Activated T-helper 1 cell treated with Interleukin-2 at 50 U/mL for 16 hours (primary cell): ENCODE results near the gene C10orf90.

Source experiments
- DNase-seq: peaks from one replicate; pipeline ENCODE4 v3.0.0-alpha.2; 2020; ENCODE audit warnings: low read depth

C10orf90 gene

DNA sequence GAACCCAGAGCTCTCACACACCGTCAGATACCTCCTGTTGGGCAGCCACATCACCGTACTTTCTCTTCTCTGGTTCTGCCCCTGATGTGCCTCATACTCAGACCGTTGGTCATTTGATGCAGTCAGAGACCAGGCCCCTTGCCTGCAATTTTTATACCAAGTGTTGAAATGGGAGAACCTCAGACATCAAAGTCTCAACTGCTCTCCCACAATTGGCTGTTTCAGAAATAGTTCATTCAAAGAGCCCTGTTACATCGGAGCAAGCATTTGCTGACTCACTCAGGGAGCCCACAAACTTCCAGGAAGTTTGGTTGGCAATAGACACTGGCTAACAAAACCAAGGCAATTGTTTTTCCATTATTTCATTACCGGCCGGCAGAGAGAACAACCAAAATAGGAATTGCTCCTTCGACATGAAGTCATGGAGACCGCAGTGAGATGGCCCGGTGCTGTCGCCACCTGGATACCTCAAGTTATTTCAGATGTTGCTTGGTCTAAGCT, 248.7 kb downstream of the C10orf90 start:
- no peak for DNase-seq

- DNase-seq: no peak
These were observed 249.8 kb downstream of the C10orf90 start for GRCh38 chr10:126420567-126421300.

DNA sequence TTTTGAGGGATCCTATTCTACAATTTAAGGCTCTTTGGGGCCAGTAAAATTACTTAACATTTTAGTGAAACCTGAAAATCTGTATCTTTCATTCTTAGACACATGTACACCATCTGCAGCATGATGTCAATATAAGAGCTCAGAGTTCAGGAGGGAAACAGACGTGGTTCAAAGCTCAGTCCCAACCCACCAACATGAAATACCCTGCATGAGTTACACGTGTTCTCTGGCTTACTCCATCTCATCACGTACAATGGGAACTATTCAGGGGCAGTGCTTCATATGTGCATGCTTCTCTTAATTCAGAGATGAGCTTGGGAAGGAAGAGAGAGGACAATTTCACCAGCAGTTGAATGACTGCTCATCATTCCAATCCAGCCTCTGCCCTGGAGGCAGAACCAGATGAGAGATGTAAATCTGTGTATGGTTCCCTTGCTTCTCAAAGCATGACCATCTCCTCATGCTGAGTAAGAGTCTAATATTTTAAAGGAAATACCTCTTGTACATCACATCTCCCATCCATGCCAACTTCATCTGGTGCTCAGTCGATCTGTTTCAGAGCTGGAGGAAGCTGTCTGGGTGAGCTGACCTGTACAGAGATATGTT, 253.2 kb downstream of the C10orf90 start:
- DNase-seq: no peak

DNA sequence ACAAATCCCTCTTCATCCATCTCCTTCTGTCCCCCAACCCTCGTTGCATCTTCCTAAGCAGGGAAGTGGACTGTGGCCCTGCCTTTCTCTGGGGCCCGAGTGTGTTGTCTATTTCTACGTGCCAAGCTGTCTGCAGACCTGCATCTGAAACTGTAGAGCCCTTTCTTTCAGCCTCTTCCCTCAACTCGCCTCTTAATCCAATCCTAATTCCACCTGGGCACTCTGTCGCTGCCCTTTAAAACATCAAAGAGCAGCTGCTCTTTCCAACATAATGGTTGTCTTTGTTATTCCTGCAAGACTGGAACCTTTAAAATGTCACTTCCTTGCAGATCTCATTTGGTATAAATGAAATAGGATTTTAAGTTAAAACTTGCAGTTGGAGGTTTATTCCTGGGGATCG, 260.7 kb downstream of the C10orf90 start:
- no peak for DNase-seq

GRCh38 chr10:126408953-126409641, 261.4 kb downstream of the C10orf90 start:
- DNase-seq: no peak

DNA sequence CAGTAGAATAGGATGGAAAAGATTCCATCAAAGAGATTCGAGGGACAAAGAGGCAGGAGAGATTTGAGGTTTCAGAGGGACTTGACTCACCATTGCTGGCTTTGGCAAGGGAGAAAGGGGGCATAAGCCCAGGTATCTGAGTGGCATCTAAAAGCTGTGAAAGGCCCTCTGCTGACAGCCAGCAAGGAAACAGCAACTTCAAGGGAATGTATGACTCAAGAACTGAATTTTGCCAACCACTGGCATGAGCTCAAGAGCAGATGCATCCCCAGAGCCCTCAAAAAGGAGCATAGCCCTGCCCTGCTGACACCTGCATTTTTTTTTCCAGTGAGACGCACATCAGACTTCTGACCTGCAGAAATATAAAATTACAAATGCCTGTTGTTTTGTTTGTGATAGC, 262.7 kb downstream of the C10orf90 start:
- DNase-seq: no peak

DNA sequence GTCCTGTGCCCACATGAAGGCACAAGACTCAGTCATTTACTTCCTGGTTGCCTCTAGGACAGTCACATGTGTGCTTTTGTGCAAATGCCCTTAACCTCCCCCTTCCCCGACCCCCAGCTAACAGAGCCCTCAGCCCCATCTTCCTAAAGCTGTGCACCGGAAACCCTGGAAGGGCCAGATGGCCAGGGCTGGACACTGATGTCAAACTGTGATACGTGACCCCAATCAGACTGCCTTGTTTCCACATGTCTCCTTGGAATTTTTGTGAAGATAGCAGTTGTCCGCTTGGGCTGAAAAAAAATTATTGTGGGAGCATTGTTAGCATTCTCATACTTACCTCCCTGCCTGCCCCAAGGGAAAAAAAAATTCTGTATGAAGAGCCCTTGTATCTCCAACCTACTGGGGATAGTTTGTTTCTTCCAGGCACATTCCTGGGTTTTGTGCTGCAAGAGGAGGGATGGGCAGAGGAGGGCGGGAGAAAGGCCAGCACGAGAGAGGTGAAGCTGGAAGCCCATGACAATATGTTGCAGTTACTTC, 265.2 kb downstream of the C10orf90 start:
- DNase-seq: no peak

DNA sequence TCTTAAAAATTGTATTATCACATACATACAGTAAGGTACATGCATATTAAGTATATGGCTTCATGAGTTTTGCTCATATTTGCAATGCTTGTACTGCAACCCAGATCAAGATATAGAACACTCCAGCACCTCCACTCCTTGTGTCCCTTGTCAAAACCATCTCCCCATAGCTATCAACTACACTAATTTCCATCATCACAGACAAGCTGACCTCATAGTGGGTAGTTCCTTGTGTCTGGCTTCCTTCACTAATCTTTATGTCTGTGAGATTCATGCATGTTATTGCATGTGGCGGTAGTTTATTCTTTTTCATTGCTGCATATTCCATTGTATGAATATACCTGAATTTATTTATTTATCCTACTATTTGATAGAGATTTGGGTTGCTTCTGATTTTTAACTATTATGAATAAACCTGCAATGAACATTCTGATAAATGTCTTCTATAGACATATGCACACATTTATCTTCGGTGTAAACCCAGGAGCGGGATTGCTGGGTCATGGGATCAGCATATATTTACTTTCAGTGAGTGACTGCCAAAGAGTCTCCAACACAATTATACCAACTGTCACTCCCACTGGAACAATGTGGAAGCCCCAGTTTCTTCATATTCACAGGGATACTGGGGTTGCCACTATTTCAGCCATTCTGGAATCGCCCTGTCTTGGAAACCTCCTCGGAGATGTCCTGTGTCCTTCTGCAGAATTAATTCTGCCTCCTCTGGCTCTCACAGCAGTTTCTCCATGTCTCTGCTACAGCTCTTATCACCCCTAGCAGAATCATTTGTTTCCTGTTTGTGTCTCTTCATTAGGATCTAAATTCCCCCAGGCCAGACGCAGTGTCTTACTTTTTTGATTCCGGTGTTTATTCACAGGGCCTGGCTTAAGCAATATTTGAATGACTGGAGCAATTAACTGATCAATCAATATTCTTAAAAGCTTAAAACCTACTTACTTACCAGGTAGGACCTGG, 267.5 kb downstream of the C10orf90 start:
- no peak for DNase-seq

- no peak for DNase-seq
These were observed 269.9 kb downstream of the C10orf90 start for GRCh38 chr10:126400641-126401040.

GRCh38 chr10:126398924-126399323, 271.6 kb downstream of the C10orf90 start:
- no peak for DNase-seq

DNA sequence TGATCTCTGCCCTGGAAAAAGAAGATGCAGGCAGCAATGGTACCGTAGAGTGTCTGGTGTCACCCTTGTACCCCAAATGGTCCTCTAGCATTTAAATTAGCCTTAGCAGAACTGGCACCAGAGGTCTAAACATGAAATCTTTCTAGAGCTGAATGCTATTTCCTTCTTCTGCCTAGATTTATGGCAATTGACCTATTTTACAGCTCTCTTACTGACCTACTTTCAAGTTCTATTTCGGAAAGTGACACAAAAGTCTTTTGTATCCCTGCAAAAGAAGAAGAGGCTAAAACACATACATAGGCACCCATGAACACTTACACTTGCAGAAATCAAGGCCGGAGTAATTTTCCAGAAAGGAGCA, 272.1 kb downstream of the C10orf90 start:
- DNase-seq: no peak

DNA sequence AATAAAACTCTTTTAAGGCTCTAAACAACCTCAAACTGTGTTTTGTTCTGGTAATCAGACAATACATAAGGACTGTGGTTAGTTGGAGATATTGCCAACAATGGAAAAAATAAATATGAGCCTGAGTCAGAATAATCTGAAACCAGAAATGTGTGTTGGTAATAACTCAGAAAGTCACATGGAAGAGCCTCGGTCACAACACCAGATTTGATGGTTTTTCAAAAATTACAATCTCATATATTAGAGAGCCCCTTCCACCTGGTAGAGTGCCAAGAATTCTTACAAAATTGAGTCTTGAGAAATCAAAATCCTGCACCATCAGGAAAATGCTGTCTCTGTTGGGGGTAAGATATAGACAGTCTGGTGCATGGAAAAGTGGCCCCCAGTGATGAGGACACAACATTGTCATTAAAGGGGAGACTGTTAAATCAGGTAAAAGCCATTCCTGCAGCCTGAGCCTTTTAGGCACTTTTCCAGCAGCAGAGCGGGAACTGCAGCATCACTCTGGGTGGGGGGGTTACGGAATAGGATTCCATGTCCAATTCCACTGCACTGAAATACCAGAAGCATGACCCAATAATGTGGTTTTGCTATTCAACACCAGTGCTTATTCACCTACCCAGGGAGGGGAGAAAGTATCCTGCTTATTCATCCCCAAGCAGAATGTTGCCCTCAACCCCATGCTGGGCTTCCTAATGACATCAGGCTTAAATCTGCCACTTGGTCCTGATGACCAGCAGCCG, 272.7 kb downstream of the C10orf90 start:
- DNase-seq: no peak

GRCh38 chr10:126397156-126397555, 273.3 kb downstream of the C10orf90 start:
- no peak for DNase-seq

GRCh38 chr10:126394948-126395347, 275.5 kb downstream of the C10orf90 start:
- DNase-seq: no peak

DNA sequence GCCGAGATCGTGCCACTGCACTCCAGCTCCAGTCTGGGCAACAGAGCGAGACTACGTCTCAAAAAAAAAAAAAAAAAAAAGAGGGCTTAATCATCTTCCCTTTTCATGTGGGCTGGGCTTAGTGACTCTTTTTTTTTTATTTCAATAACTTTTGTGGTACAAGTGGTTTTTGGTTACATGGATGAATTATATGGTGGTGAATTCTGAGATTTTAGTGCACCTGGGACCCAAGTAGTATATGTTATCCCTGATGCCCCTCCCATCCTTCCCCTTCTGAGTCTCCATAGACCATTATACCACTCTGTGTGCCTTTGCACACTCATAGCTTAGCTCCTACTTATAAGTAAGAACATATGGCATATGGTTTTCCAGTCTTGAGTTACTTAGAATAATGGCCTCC, 277.4 kb downstream of the C10orf90 start:
- no peak for DNase-seq

- no peak for DNase-seq
These were observed 278.0 kb downstream of the C10orf90 start for GRCh38 chr10:126392469-126392868.

DNA sequence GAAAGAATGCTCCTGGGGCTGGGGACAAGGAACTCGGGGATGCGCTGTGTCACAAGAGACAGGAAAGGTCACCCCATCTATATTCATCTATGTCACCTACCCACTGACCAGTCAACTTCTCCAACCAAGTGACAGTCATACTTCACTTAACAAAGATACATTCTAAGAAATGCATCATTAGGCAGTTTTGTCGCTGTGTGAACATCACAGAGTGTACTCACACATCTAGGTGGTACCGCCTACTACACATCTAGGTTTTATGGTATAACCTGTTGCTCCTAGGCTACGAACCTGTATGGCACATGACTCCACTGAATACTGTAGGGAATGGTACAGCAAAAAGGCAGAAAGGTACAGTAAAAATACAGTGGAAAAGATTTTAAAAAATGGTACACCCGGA, 278.4 kb downstream of the C10orf90 start:
- DNase-seq: no peak

DNA sequence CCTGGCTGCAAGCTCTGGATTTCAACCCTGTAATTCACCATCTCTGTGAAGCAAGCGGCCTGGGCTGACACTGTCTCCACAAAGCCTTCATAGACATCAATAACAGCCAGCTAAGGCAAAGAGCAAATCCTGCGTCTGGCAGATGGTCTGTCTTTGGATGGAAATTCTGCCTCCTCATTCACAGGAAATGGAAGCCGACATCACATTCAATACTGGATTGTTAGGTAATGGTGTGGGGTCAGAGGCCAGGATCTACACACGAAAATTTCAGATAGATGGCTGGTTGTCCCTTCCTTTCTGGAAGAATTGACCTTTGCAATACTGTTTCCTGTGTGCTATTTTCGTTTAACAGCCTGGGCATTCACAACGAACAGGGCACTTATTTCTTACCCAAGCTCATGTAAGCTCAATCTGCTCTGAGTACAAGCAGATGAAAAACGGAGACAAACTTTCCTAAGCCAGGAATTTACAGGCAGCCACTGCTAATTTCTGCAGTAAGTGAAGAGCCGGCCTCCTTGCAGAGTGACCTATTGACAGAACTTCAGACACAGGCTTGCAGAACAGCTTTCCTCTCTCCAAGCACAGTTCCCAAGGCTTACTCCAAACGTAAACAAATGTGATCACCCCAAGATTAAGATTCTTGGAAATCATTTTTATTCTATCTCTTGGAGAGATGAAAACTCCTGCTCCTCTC, 279.2 kb downstream of the C10orf90 start:
- no peak for DNase-seq

GRCh38 chr10:126390324-126390723, 280.2 kb downstream of the C10orf90 start:
- no peak for DNase-seq
